K562 (cell line): Measurements from ENCODE around the gene PYGO2. TPM values are rescaled to one million over a fixed set of nuclear protein-coding genes. Genes with fewer than 3 reads are reported as not detected.

Experiments used
- GABPA ChIP-seq: fragments of 200-800 bp; sonication (Bioruptor generic); conservative IDR thresholded peaks from 2 replicates; pipeline ENCODE4 v1.6.1; 2016; ENCODE audit warnings: low read depth, missing genetic modification characterization, missing compliant biosample characterization
- NFXL1 ChIP-seq: fragments of 450-650 bp; formaldehyde crosslinking; IDR thresholded peaks from 2 replicates; pipeline ENCODE4 v1.4.0; 2021; ENCODE audit warnings: mild to moderate bottlenecking
- NR2F6 ChIP-seq: fragments of 450-650 bp; formaldehyde crosslinking; IDR thresholded peaks from 2 replicates; pipeline ENCODE4 v1.4.0; 2020; ENCODE audit warnings: mild to moderate bottlenecking
- POLR2AphosphoS5 ChIP-seq: IDR thresholded peaks from 2 replicates; pipeline ENCODE4 v1.6.1; 2011; ENCODE audit warnings: mild to moderate bottlenecking, low read depth, low read length, moderate library complexity; ENCODE audit not compliant: control insufficient read depth, insufficient read depth
- polyA plus RNA-seq, 8 experiments: library from polyadenylated mRNA; depleted of rRNA in 4 of 8; stranded (reverse) in 5 of 8; unstranded in 3 of 8; fragments of >200 nt; fragmentation: Nextera tagmentation in 2 of 8; fragmentation: Illumina TruSeq in 1 of 8; extraction: Ambion mirVana in 2 of 8; extraction: Trizol in 1 of 8; gene quantifications; 2 replicates each; pipeline versions ENCODE4 v1.2.1 to v1.2.3, GENCODE V29; 2011 to 2014; ENCODE audit warnings: inconsistent platforms in 1 of 8, missing spikeins in 1 of 8
- total RNA-seq, 7 experiments: library from RNA; depleted of rRNA in 6 of 7; stranded (reverse); fragments of >200 nt in 6 of 7; fragmentation: Illumina TruSeq in 2 of 7; extraction: Trizol in 2 of 7; gene quantifications; 2 replicates each; pipeline versions ENCODE4 v1.2.1 to v1.2.3, GENCODE V29; 2011 to 2021; ENCODE audit warnings: low replicate concordance in 1 of 7
- TF ChIP-seq, protein P1 (sequence below), 2 experiments: fragments of 450-650 bp; formaldehyde crosslinking in 1 of 2; IDR thresholded peaks; 2 replicates each; pipeline versions ENCODE4 v1.4.0 to v1.6.1; 2014 to 2020; ENCODE audit warnings: mild to moderate bottlenecking in 2 of 2, borderline replicate concordance in 1 of 2, low read depth in 1 of 2
- TF ChIP-seq, protein P2 (sequence below): fragments of 450-650 bp; IDR thresholded peaks from 2 replicates; pipeline ENCODE4 v1.6.1; 2018; ENCODE audit not compliant: partially characterized antibody
- TF ChIP-seq, protein P3 (sequence below), 3 experiments: IDR thresholded peaks in 2 of 3; conservative IDR thresholded peaks in 1 of 3; 2 replicates each; pipeline ENCODE4 v1.5.1; 2011 to 2012; ENCODE audit warnings: low read length in 3 of 3, mild to moderate bottlenecking in 3 of 3, control low read depth in 2 of 3, improper control_type of control experiment in 1 of 3, inconsistent platforms in 1 of 3, low read depth in 1 of 3, mixed read lengths in 1 of 3, moderate library complexity in 1 of 3; ENCODE audit not compliant: insufficient read depth in 2 of 3
- TF ChIP-seq, protein P4 (sequence below): sonication (generic); formaldehyde crosslinking; IDR thresholded peaks from 2 replicates; pipeline ENCODE4 v1.9.0; 2022; ENCODE audit warnings: mild to moderate bottlenecking, missing genetic modification reagents

Gene PYGO2
- total and polyA plus RNA-seq, 9 of the 15 experiments (the other 6 are each of a cell fraction or from before 2014, with no cell fraction given) = 8.3 to 36.2 (median 18.2) TPM

DNA sequence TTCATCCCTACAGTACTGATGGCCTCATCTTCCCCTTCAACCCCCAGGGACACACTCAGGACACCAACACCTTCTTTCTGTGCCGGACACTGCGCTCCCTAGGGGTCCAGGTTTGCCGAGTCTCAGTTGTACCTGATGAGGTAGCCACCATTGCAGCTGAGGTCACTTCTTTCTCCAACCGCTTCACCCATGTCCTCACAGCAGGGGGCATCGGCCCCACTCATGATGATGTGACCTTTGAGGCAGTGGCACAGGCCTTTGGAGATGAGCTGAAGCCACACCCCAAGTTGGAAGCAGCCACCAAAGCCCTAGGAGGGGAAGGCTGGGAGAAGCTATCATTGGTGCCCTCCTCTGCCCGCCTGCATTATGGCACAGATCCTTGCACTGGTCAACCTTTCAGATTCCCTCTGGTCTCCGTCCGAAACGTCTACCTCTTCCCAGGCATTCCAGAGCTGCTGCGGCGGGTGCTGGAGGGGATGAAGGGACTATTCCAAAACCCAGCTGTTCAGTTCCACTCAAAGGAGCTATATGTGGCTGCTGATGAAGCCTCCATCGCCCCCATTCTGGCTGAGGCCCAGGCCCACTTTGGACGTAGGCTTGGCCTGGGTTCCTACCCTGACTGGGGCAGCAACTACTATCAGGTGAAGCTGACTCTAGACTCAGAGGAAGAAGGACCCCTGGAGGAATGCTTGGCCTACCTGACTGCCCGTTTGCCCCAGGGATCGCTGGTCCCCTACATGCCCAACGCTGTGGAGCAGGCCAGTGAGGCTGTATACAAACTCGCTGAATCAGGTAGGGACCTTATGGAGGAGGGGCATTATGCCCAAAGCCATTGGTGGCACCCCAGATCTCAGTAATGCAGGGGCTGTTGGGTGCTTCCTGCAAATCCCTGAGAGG is 26.7 kb upstream of the PYGO2 start (continued):
- no peak for TF ChIP-seq GABPA
- peak; percentile 12; the same call in 1 of the 2 replicates for TF ChIP-seq POLR2AphosphoS5
- no peak for TF ChIP-seq NFXL1 (CRISPR knock-in tag)
- no peak for TF ChIP-seq NR2F6 (CRISPR knock-in tag)
- TF ChIP-seq, protein P1, sequence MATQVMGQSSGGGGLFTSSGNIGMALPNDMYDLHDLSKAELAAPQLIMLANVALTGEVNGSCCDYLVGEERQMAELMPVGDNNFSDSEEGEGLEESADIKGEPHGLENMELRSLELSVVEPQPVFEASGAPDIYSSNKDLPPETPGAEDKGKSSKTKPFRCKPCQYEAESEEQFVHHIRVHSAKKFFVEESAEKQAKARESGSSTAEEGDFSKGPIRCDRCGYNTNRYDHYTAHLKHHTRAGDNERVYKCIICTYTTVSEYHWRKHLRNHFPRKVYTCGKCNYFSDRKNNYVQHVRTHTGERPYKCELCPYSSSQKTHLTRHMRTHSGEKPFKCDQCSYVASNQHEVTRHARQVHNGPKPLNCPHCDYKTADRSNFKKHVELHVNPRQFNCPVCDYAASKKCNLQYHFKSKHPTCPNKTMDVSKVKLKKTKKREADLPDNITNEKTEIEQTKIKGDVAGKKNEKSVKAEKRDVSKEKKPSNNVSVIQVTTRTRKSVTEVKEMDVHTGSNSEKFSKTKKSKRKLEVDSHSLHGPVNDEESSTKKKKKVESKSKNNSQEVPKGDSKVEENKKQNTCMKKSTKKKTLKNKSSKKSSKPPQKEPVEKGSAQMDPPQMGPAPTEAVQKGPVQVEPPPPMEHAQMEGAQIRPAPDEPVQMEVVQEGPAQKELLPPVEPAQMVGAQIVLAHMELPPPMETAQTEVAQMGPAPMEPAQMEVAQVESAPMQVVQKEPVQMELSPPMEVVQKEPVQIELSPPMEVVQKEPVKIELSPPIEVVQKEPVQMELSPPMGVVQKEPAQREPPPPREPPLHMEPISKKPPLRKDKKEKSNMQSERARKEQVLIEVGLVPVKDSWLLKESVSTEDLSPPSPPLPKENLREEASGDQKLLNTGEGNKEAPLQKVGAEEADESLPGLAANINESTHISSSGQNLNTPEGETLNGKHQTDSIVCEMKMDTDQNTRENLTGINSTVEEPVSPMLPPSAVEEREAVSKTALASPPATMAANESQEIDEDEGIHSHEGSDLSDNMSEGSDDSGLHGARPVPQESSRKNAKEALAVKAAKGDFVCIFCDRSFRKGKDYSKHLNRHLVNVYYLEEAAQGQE (IDR thresholded peaks at IDR 0.05; ENCODE audit: borderline replicate concordance) = peak; percentile 19; the same call in 1 of the 2 replicates
- TF ChIP-seq, protein P1 (CRISPR knock-in tag; IDR thresholded peaks at IDR 0.05; ENCODE audit: low read depth) = no peak
- TF ChIP-seq, protein P2, sequence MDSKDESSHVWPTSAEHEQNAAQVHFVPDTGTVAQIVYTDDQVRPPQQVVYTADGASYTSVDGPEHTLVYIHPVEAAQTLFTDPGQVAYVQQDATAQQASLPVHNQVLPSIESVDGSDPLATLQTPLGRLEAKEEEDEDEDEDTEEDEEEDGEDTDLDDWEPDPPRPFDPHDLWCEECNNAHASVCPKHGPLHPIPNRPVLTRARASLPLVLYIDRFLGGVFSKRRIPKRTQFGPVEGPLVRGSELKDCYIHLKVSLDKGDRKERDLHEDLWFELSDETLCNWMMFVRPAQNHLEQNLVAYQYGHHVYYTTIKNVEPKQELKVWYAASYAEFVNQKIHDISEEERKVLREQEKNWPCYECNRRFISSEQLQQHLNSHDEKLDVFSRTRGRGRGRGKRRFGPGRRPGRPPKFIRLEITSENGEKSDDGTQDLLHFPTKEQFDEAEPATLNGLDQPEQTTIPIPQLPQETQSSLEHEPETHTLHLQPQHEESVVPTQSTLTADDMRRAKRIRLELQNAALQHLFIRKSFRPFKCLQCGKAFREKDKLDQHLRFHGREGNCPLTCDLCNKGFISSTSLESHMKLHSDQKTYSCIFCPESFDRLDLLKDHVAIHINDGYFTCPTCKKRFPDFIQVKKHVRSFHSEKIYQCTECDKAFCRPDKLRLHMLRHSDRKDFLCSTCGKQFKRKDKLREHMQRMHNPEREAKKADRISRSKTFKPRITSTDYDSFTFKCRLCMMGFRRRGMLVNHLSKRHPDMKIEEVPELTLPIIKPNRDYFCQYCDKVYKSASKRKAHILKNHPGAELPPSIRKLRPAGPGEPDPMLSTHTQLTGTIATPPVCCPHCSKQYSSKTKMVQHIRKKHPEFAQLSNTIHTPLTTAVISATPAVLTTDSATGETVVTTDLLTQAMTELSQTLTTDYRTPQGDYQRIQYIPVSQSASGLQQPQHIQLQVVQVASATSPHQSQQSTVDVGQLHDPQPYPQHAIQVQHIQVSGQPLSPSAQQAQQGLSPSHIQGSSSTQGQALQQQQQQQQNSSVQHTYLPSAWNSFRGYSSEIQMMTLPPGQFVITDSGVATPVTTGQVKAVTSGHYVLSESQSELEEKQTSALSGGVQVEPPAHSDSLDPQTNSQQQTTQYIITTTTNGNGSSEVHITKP = peak; percentile 43
- TF ChIP-seq, protein P3, sequence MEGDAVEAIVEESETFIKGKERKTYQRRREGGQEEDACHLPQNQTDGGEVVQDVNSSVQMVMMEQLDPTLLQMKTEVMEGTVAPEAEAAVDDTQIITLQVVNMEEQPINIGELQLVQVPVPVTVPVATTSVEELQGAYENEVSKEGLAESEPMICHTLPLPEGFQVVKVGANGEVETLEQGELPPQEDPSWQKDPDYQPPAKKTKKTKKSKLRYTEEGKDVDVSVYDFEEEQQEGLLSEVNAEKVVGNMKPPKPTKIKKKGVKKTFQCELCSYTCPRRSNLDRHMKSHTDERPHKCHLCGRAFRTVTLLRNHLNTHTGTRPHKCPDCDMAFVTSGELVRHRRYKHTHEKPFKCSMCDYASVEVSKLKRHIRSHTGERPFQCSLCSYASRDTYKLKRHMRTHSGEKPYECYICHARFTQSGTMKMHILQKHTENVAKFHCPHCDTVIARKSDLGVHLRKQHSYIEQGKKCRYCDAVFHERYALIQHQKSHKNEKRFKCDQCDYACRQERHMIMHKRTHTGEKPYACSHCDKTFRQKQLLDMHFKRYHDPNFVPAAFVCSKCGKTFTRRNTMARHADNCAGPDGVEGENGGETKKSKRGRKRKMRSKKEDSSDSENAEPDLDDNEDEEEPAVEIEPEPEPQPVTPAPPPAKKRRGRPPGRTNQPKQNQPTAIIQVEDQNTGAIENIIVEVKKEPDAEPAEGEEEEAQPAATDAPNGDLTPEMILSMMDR (IDR thresholded peaks at IDR 0.05 in 2 of 3, conservative IDR thresholded peaks at IDR 0.05 in 1 of 3; ENCODE audit: insufficient read depth in 2 of 3, low read depth in 1 of 3, low read length in 3 of 3) = peak; percentile 42 to 51 (median 50); a peak in 5 of 6 replicates
- TF ChIP-seq, protein P4, sequence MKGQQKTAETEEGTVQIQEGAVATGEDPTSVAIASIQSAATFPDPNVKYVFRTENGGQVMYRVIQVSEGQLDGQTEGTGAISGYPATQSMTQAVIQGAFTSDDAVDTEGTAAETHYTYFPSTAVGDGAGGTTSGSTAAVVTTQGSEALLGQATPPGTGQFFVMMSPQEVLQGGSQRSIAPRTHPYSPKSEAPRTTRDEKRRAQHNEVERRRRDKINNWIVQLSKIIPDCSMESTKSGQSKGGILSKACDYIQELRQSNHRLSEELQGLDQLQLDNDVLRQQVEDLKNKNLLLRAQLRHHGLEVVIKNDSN (CRISPR knock-in tag) = peak; percentile 23; the same call in 1 of the 2 replicates
